Ishikawa (cell line): Measurements from ENCODE around the gene MAP3K8.

Source experiments
- CEBPB ChIP-seq: IDR thresholded peaks from 2 replicates; pipeline ENCODE4 v1.6.1; 2012
- CREB1 ChIP-seq: IDR thresholded peaks from 2 replicates; pipeline ENCODE4 v1.6.1; 2012; ENCODE audit warnings: low read depth
- EGR1 ChIP-seq: IDR thresholded peaks from 2 replicates; pipeline ENCODE4 v1.6.1; 2012
- EP300 ChIP-seq: IDR thresholded peaks from 2 replicates; pipeline ENCODE4 v1.6.1; 2012; ENCODE audit warnings: borderline replicate concordance
- RAD21 ChIP-seq: IDR thresholded peaks from 2 replicates; pipeline ENCODE4 v1.6.1; 2012; ENCODE audit warnings: low read depth
- TCF12 ChIP-seq: IDR thresholded peaks from 2 replicates; pipeline ENCODE4 v1.6.1; 2012; ENCODE audit warnings: low read depth
- USF1 ChIP-seq: IDR thresholded peaks from 2 replicates; pipeline ENCODE4 v1.6.1; 2012
- ZBTB7A ChIP-seq: IDR thresholded peaks from 2 replicates; pipeline ENCODE4 v1.6.1; 2012; ENCODE audit warnings: low read depth

DNA sequence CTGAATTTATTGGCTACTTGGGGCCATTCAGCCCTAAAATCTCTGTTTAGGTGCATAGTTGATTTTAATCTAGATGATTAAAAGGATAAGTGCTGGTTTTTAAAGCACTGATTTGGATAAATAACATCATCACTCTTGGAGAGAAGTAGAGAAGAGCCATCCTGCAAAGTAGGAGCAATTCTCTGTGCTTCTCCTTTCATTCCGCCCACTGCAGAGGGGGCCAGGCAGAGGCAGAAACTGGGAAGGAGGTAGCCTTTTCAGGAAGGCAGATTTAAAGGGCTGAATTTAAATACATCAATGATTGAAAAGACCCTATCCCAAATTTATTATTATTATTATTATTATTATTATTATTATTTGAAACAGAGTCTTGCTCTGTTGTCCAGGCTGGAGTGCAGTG is 14.1 kb downstream of the MAP3K8 start:
- TF ChIP-seq CEBPB (no peak), ZBTB7A (no peak), RAD21 (no peak), EGR1 (no peak), USF1 (no peak), TCF12 (no peak), EP300 (no peak), CREB1 (no peak)
